ENCODE data around the gene RANGAP1.
"Not testable (repeated sequence)": the region's sequence is repeated elsewhere in the genome, so short reads cannot be mapped to it uniquely, and the experiment has no call there.

RANGAP1 gene

GRCh38 chr22:41296826-41297667 is 11.1 kb upstream of the RANGAP1 start:
- no peak for DNase-seq

GRCh38 chr22:41294816-41295215 is 8.8 kb upstream of the RANGAP1 start:
- DNase-seq = not testable (repeated sequence)

- peak; percentile 40 to 80 for DNase-seq
Observed at GRCh38 chr22:41290262-41291221, 4.6 kb upstream of the RANGAP1 start.

- no peak for DNase-seq
Observed at GRCh38 chr22:41289671-41290070, 3.7 kb upstream of the RANGAP1 start.

- peak; percentile 77 to 85 for DNase-seq
Observed at GRCh38 chr22:41288245-41288946, 2.4 kb upstream of the RANGAP1 start.

- no peak for DNase-seq
Observed at GRCh38 chr22:41286639-41287091, 678 bp upstream of the RANGAP1 start.

GRCh38 chr22:41285441-41285819 is 557 bp downstream of the RANGAP1 start:
- peak; percentile 6 to 47 for DNase-seq

- DNase-seq = no peak
Observed at GRCh38 chr22:41284465-41284864, 1.5 kb downstream of the RANGAP1 start.

- DNase-seq = no peak
Observed at GRCh38 chr22:41280854-41281253, 5.1 kb downstream of the RANGAP1 start.

- DNase-seq = no peak
Observed at GRCh38 chr22:41280065-41280464, 5.9 kb downstream of the RANGAP1 start.

- no peak for DNase-seq
Observed at GRCh38 chr22:41274856-41275255, 11.1 kb downstream of the RANGAP1 start.

- DNase-seq = no peak
Observed at GRCh38 chr22:41273128-41273527, 12.9 kb downstream of the RANGAP1 start.

GRCh38 chr22:41271787-41272186 is 14.2 kb downstream of the RANGAP1 start:
- DNase-seq = no peak

- DNase-seq = no peak
Observed at GRCh38 chr22:41267958-41268357, 18.0 kb downstream of the RANGAP1 start.

- no peak for DNase-seq
Observed at GRCh38 chr22:41264408-41264941, 21.5 kb downstream of the RANGAP1 start.

- DNase-seq = no peak
Observed at GRCh38 chr22:41263704-41264103, 22.3 kb downstream of the RANGAP1 start.

- DNase-seq = no peak
Observed at GRCh38 chr22:41262250-41262765, 23.7 kb downstream of the RANGAP1 start.

- DNase-seq = no peak
Observed at GRCh38 chr22:41261541-41262249, 24.3 kb downstream of the RANGAP1 start.

GRCh38 chr22:41260871-41261270 is 25.1 kb downstream of the RANGAP1 start:
- no peak for DNase-seq

- DNase-seq = not testable (repeated sequence)
Observed at GRCh38 chr22:41259756-41260155, 26.2 kb downstream of the RANGAP1 start.

GRCh38 chr22:41257696-41258095 is 28.3 kb downstream of the RANGAP1 start:
- no peak for DNase-seq

Data from SW 1271 (cell line).